Brain pericyte (primary cell): ENCODE data around the gene SMARCC2.
"Not testable (repeated sequence)": the region's sequence is repeated elsewhere in the genome, so short reads cannot be mapped to it uniquely, and the experiment has no call there.

Source experiments
- DNase-seq: peaks from one replicate; pipeline ENCODE4 v3.0.0-alpha.2; 2012; ENCODE audit warnings: low read depth, low spot score

The SMARCC2 gene

DNA sequence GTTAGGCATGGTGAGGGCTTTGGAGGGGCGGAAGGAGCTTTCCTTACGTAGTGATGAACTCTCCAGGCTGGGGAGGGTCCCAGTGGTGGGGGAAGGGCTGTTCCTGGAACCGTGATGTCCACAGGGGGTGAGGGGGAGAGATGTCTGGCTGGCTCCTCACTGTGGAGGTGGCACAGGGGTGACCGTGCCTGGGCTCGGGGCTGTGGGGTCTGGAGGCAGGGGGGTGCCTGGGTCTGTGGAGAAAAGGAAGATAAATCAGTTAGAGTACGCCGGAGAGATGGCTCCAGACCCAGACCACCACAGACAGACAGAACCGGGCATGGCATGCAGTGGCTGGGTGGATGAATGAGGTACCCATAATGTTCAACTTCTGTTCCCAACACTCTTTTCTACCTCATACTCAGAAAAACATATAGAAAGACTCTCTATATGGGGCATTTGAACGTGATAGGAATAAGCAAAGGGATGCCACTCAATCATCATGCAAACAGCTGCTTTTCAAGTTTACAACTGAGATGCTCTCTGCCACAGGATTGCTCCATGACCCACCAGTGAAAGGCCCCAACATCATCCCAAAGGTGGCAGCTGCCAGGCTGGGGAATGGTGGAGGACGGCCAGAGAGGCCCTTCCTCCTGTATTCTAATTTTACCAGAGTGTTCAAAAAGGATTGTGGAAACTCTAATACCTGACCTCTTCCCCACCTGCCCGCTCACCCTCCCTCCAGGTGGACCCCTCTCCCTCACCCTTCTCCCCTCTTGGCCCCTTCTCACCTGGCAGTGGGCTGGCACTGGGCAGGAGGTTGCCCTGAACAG lies 25.5 kb downstream of the SMARCC2 start:
- no peak for DNase-seq

DNA sequence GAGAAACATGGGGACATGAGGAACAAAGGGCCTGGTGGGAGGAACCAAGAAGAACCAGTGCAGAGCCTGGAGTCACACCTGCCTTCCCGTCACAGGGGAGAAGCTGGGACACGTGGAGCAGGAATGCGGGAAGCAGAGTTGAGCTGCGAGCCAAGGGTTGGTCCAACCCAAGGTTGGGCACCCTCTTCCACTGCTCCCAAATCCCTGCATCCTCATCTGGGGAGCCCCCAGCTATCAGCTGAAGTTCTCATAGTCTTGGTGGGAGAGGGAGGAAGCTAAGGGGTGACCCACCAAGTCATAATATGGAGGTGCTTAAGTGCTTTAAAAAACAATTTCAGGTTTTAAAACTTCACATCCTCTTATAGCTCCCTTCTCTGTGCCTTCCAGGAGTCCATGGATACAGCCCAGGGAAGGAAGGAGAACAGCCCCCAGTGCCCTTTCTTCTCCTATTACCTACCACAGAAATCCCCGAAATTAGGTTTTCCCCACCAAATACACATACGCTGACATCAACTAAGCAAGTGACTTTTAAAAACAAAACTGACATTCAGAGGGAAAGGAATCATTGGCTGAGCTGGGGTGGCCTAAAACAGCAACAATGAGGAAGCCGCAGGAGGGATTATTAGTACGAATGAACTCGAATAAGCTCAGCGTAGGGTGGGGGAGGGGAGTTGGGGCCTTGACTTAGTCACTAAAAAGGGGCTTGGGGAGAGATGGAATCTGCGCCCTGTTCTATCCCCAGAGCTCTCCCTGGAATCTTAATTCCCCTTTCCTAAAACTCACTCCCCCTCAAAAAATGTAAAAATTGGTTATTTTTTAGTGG lies 26.6 kb downstream of the SMARCC2 start:
- no peak for DNase-seq

DNA sequence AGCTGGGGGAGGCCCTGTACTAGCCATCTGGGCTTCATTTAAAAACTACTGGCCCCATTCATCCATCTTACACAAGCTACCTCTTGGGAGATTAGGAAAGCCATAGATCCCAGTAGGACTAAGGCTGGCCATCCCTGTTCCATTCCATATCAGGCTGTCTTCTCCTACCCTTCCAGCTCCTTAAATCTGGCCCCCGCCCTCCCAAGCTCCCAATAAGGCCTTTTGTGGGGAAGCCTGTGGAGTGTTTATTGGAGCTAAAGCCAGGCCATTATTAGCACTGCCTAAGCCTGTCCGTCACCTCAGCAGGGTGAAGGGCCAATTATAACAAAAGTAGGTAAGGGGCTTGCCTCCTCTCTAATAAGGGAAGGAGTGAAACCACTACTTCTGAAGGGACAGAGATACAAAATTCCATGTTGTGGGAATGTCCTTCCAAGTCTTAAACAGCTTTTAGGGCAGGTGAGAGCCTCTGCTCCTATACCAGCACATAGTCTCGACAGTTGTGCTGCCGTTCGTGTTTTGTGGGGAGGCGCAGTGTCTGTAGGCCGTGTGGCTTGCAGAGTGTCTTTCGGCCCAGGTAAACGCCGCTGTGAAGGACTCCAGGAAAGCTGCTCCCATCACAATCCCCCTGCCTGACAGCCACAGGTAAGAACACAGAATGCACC lies 27.5 kb downstream of the SMARCC2 start:
- no peak for DNase-seq

DNA sequence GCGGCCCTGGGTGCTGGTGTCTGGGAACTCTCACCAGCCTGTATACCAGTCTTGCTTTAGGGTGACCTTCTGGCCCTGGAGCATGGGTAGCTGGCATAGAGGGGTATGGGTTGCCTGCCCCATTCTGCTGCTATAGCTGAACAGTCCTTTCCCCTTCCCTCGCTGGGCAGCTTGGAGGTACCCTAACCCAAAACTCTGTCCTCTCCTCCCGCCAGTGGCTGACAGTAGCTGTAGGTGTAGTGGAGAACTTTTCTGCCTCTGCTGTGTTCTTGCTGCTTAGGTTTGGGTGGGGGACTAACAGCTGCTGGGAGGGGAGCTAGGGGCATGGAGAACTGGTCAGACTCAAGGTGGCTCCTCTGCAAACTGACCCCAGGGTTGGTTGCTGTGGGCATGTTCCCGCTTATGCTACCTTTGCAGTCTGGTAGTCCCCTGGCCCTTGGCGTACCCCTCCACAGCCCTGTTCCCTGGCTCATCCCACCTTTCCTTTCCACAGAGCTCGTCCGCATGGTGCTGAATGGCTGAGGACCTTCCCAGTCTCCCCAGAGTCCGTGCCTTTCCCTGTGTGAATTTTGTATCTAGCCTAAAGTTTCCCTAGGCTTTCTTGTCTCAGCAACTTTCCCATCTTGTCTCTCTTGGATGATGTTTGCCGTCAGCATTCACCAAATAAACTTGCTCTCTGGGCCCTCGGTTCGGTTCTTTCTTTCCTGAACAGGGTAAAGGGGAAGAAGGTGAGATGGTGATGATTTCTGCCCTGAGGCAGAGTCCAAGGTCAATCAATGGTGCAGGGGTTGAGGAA lies 28.2 kb downstream of the SMARCC2 start:
- no peak for DNase-seq

DNA sequence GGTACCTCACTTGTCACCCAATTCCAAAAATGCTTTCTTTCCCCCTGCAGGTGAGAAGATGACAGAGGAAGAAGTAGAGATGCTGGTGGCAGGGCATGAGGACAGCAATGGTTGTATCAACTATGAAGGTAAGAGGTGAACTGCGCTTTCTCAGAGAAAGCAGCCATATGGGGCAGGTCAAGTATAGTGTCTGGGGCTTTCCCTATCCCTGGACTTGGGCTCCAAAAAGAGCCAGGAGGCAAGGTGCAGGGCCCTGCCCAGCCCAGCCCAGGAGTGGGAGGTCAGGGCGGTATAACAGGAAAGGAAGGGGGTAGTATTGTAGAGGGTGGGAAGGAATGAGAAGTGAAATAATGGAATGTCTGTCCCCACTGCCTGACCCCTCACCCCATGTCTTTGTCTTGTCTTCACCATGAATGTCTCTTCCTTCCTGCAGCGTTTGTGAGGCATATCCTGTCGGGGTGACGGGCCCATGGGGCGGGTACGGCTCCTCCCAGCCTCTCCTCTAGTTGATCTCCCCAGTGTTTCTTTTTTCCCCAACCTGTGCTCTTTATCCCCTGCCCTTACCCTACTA lies 29.0 kb downstream of the SMARCC2 start:
- DNase-seq: no peak

DNA sequence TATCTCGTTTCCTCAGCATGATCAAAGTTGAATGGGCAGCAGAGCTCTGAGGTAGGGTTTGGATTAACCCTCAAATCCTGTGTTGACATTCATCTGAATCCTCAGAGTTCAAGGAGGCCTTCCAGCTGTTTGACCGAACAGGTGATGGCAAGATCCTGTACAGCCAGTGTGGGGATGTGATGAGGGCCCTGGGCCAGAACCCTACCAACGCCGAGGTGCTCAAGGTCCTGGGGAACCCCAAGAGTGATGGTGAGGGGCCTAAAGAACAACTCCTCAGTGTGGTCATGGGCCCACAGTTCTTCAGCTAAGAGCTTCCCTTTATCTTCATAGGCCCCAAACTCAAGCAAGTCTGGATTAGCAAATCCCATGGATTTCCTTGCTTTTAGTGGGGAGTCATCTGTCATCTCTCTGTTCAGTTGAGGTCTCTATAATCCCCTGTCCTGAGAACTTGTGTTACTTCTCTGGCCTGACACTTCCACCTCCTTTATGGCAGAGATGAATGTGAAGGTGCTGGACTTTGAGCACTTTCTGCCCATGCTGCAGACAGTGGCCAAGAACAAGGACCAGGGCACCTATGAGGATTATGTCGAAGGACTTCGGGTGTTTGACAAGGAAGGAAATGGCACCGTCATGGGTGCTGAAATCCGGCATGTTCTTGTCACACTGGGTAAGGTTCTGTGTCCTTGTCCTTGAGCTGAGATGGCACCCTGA lies 29.6 kb downstream of the SMARCC2 start:
- DNase-seq: no peak

DNA sequence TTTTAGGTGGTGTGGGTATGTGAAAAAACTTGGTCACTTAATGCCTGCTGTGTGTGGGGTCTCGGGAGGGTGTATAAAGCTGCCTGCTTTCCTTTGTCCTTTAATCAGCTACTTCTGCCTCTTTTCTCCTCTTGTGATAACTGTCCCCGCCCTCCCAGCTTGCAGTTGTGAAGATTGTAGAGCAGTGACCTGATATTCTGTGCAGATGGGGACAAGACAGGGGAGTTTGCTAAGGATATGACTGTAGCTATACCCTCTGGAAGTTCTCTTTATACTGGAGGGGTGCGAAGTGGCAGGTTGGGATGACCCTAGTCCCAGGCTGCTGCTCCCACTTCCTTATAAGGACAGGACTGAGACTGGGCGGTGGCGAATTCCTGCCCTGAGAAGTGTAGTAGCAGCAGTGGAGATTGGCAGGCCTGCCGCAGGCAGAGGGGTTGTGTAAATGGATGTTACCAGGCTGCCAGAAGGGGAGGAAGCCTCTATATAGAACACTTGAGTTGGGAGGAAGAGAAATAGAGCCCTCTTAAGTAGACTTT lies 30.3 kb downstream of the SMARCC2 start:
- no peak for DNase-seq

DNA sequence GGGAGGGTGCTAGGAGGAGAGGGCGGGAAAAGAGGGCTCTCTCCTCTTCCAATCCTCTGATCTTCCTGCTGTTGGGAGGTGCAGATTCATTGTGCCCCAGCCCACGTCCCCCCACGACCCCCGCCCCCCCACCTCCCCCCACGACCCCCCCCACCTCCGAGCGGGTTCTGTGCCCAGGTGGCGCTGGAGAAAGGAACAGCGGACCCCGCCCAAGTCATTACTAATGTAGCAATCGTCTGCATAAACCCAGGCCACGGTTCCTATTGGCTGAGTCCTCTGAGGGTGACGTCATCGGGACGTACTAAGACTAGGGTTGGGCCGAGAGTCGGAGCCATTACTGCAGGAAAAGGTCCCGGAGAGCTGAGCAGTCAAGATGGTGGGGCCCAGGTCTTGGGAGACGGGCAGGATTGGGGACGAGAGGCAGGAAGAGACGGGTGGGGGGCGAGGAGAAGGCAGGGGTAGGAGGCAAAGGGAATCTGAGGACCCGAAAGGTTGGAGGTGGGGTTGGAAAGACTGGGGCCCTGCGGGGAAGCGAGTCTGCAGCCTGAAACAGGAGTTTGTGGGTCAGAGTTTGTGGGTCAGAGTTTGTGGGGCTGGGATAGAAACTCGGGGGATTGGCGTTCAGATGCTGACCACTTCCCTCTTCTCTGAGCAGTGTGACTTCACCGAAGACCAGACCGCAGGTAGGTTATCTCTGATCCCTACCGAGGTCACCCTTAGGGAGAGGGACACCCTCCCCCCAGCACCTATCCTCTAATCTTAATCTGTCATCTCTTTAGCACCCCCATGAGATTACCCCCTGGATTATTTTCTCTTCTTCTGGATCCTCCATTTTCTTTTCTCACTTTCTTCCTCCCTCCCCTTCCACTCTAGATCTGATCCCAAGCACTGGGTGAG lies 31.0 kb downstream of the SMARCC2 start, which contains the start of gene MYL6:
MYL6 (plus strand) TSS at position 331 of the 897 bp plus-strand sequence; CDS start at position 374, 43 bp downstream.
- peak; percentile 82 for DNase-seq

DNA sequence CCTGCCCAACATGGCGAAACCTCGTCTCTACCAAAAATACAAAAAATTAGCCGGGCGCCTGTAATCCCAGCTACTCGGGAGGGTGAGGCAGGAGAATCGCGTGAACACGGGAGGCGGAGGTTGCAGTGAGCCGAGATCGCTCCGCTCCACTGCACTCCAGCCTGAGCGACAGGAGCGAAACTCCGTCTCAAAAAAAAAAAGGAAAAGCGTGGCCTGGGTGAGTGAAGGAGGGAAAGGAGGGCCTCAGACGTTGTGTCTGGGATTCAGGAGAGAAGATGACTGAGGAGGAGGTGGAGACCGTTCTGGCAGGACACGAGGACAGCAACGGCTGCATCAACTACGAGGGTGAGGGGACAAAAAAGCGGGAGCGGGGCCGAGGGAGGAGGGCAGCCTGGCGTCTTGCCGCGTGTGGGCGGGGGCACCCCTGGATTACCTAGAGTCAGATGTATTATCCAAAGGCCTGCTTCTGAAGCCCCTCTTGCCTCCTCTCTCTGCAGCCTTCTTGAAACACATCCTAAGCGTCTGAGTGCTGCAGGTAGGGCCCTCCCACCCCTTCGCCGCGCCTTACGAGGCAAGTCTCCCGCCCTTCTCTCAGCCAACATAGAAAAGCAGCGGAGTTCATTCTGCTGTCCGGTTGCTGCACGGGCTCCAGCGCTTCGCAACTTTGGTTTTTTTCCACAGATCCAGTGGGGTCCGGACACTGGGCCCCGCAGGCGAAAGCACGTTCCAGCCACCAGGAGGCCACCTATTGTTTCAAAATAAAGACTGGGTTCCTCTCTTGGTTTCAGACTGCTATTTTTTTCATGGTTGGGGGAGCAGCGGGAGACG lies 31.9 kb downstream of the SMARCC2 start:
- DNase-seq: peak; percentile 59

DNA sequence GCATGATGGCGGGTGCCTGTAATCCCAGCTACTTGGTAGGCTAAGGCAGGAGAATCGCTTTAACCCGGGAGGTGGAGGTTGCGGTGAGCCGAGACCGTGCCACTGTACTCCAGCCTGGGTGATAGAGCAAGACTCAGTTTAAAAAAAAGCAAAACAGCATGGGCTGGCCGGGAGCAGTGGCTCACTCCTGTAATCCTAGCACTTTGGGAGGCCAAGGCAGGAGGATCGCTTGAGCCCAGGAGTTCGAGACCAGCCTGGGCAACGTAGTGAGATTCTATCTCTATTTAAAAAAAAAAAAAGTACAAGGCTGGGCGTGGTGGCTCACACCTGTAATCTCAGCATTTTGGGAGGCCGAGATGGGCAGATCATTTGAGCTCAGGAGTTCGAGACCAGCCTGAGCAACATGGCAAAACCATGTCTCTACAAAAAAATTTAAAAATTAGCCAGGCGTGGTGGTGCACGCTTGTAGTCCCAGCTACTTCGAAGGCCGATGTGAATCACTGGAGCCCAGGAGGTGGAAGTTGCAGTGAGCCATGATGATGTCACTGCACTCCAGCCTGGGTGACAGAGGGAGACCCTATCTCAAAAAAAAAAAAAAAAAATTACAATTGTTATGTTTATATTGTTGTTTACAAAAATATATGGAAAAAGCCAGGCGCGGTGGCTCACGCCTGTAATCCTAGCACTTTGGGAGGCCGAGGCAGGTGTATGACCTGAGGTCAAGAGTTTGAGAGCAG lies 32.7 kb downstream of the SMARCC2 start:
- DNase-seq: not testable (repeated sequence)

DNA sequence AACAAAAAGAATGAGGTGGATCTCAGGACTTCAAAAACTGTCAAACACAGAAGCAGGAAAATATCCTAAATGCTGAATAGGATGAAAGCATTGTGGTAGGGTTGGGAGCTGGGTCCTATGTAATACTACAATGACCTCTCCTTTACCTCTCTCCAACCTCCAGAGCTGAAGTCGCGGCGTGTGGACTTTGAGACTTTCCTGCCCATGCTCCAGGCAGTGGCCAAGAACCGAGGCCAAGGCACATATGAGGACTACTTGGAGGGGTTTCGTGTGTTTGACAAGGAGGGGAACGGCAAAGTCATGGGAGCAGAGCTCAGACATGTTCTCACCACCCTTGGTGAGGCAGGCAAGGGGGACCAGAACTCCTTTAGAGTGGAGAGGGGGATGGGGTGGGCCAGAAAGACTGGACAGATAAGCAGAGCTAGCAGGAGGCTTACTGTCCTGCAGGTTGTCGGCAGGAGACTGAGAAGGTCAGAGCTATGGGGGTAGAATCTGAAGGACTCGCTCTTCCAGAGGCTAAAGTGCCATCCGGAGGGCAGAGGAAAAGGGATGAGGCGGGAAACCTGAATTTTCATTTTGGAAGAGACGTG lies 33.9 kb downstream of the SMARCC2 start:
- no peak for DNase-seq

DNA sequence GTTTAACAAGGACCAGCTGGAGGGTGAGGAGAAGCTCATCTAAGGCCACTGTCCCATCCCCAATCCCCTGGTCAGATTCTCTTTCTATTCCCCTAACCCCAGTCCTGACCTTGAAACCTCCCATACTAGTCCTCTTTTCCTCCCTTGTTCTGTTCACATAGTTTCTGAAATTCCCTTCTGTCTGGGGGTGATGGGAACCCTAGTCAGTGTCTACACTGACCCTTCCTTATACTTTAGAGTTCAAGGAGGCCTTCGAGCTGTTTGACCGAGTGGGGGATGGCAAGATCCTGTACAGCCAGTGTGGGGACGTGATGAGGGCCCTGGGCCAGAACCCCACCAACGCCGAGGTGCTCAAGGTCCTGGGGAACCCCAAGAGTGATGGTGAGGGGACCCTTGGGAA lies 34.5 kb downstream of the SMARCC2 start:
- no peak for DNase-seq

DNA sequence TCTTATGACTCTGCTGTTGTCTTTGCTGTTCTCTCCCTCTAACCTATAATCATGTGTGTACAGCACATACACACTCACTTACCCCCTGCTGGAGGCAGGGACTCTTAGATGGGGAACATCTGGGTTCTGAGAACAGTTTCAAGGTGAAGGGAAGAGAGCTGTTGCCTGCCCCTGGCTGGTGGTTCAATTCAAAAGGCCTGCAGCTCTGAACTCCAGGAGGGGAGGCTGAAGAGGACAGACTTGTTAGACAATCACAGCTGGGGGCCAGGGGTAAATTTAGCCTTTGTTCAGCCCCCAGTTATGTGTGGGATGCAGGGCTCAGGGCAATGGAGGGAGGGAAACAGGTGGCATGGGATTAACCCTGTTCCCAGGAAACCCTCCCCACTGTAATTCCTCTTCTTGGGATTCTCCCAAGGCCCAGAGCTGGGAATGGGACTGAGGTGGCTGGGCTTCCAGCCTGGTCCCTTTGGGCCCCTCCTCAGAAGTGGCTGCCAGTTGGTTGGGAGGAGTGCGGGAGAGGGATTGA lies 35.0 kb downstream of the SMARCC2 start:
- DNase-seq: no peak

DNA sequence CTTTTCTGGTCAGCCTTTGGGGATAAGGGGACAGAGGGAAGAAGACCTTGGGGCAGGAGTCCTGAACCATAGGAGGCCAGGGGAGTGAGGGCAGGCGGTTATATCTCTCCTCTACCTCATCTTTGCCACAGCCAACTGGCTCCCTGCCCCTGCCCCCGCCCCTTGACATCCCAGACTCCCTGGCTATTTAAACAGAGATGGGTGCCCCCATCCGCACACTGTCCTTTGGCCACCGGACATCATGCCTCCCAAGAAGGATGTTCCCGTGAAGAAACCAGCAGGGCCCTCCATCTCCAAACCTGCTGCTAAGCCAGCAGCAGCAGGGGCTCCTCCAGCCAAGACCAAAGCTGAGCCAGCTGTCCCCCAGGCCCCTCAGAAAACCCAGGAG lies 35.6 kb downstream of the SMARCC2 start:
- DNase-seq: no peak

DNA sequence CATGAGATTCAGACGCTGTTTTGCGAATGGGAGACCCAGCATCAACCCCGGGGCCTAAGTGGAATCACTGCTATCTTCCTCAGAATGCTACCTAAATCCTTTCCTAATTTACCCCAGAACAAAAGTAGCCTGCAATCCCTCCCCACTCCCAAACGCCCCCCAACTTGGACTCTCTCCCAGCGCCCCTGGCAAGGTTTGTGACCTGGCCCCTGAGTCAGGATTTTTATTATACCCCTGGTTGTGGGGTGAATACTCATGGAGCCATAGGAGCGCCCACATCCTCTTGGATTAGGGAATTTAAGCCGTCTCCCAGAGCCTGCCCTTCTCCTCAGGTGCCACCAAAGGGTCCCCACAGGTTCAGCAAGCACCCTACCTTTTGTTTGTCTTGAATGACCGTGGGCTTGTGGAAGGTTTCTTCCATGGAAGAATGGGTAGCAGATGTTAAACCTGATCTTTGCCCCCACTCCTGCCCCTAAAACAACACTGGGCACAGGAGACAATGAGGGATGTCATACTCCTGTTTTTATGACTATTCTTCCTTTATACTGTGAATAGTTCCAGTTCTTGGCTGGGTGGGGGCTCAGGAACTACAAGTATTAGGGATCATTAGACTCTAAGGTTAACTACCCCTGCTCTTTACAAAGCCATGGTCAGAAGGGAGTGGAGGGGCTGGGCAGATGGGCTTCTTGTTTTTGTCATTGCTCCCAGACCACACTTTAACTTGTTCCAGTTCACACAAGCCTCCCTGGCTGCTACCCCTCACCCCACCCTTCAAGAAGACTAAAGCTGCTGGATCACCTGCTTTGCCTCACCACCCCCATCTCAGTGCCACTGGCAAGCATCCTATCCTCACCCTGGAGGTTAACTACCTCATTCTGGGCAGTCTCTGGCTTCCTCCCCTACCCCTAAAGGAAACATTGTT lies 36.3 kb downstream of the SMARCC2 start:
- no peak for DNase-seq
